ENCODE results near the gene BACH2.

DNA sequence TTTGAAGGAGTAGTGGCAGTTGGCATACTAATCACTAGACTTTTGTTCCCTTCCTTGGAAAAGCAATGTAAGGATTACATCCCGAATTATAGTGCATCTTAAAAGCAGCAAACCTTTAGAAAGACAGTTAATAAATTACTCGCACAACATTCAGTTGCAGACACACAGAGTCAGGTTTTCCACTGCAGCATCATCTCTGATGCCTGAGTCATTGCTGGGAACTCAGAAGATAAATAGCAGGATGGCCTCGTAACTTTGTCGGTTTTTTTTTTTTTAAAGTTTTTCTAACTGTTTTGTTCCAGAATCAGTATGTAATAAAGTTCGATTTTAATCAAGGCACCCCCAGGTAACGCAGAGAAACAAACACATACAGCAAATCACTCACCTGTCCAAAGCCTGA lies 368.0 kb downstream of the BACH2 start:
- TF ChIP-seq, protein P1, sequence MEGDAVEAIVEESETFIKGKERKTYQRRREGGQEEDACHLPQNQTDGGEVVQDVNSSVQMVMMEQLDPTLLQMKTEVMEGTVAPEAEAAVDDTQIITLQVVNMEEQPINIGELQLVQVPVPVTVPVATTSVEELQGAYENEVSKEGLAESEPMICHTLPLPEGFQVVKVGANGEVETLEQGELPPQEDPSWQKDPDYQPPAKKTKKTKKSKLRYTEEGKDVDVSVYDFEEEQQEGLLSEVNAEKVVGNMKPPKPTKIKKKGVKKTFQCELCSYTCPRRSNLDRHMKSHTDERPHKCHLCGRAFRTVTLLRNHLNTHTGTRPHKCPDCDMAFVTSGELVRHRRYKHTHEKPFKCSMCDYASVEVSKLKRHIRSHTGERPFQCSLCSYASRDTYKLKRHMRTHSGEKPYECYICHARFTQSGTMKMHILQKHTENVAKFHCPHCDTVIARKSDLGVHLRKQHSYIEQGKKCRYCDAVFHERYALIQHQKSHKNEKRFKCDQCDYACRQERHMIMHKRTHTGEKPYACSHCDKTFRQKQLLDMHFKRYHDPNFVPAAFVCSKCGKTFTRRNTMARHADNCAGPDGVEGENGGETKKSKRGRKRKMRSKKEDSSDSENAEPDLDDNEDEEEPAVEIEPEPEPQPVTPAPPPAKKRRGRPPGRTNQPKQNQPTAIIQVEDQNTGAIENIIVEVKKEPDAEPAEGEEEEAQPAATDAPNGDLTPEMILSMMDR (IDR thresholded peaks at IDR 0.05) = no peak
- TF ChIP-seq POLR2A (IDR thresholded peaks at IDR 0.05) (no peak), EP300 (IDR thresholded peaks at IDR 0.05) (no peak), POLR2AphosphoS5 (IDR thresholded peaks at IDR 0.05) (peak in 1 of 4 donors; percentile 22)
